ENCODE data around the gene LUZP2.
"Not testable (repeated sequence)": the region's sequence is repeated elsewhere in the genome, so short reads cannot be mapped to it uniquely, and the experiment has no call there.

The LUZP2 gene

GRCh38 chr11:24820541-24820940, 323.7 kb downstream of the LUZP2 start:
- DNase-seq (ENCODE audit: low spot score): no peak

- no peak for DNase-seq (ENCODE audit: low spot score)
Observed at GRCh38 chr11:24828938-24829605, 332.2 kb downstream of the LUZP2 start.

- DNase-seq (ENCODE audit: low spot score): no peak
Observed at GRCh38 chr11:24833573-24833972, 336.7 kb downstream of the LUZP2 start.

- DNase-seq (ENCODE audit: low spot score): no peak
Observed at GRCh38 chr11:24837112-24837511, 340.3 kb downstream of the LUZP2 start.

GRCh38 chr11:24842308-24842707, 345.5 kb downstream of the LUZP2 start:
- DNase-seq (ENCODE audit: low spot score): no peak

- DNase-seq (ENCODE audit: low spot score): no peak
Observed at GRCh38 chr11:24844406-24844805, 347.6 kb downstream of the LUZP2 start.

- no peak for DNase-seq (ENCODE audit: low spot score)
Observed at GRCh38 chr11:24848857-24849256, 352.0 kb downstream of the LUZP2 start.

GRCh38 chr11:24855951-24856350, 359.1 kb downstream of the LUZP2 start:
- no peak for DNase-seq (ENCODE audit: low spot score)

GRCh38 chr11:24859801-24860300, 363.0 kb downstream of the LUZP2 start:
- no peak for DNase-seq (ENCODE audit: low spot score)

- no peak for DNase-seq (ENCODE audit: low spot score)
Observed at GRCh38 chr11:24861440-24861839, 364.6 kb downstream of the LUZP2 start.

GRCh38 chr11:24866743-24867142, 369.9 kb downstream of the LUZP2 start:
- DNase-seq (ENCODE audit: low spot score): no peak

- DNase-seq (ENCODE audit: low spot score): no peak
Observed at GRCh38 chr11:24870048-24870447, 373.2 kb downstream of the LUZP2 start.

GRCh38 chr11:24872186-24872585, 375.3 kb downstream of the LUZP2 start:
- DNase-seq (ENCODE audit: low spot score): no peak

GRCh38 chr11:24872651-24873311, 375.9 kb downstream of the LUZP2 start:
- no peak for DNase-seq (ENCODE audit: low spot score)

- DNase-seq (ENCODE audit: low spot score): no peak
Observed at GRCh38 chr11:24880962-24881361, 384.1 kb downstream of the LUZP2 start.

GRCh38 chr11:24885580-24886173, 388.8 kb downstream of the LUZP2 start:
- DNase-seq (ENCODE audit: low spot score): no peak

GRCh38 chr11:24886880-24887619, 390.2 kb downstream of the LUZP2 start:
- no peak for DNase-seq (ENCODE audit: low spot score)

GRCh38 chr11:24890426-24890825, 393.6 kb downstream of the LUZP2 start:
- no peak for DNase-seq (ENCODE audit: low spot score)

- not testable (repeated sequence) for DNase-seq (ENCODE audit: low spot score)
Observed at GRCh38 chr11:24891845-24892492, 395.1 kb downstream of the LUZP2 start.

- DNase-seq (ENCODE audit: low spot score): peak; percentile 61
Observed at GRCh38 chr11:24896118-24896835, 399.4 kb downstream of the LUZP2 start.

- no peak for DNase-seq (ENCODE audit: low spot score)
Observed at GRCh38 chr11:24900514-24900913, 403.7 kb downstream of the LUZP2 start.

All from left forelimb (tissue), 1 donor.